Mammary epithelial cell (primary cell): Measurements from ENCODE around the gene CRYBG2.

Experiments used
- EZH2 ChIP-seq: IDR thresholded peaks from 2 replicates; pipeline ENCODE4 v1.6.1; 2012; ENCODE audit warnings: low read length, inconsistent platforms, borderline replicate concordance
- TF ChIP-seq, protein P1 (sequence below), 2 donors: IDR thresholded peaks in 1 of 2; conservative IDR thresholded peaks in 1 of 2; 2 replicates each; pipeline ENCODE4 v1.5.1; 2011 to 2012; ENCODE audit warnings: inconsistent platforms in 2 of 2, low read length in 2 of 2, mild to moderate bottlenecking in 2 of 2, control low read depth in 1 of 2, low read depth in 1 of 2; ENCODE audit not compliant: insufficient read depth in 1 of 2; ENCODE audit errors: extremely low read depth in 1 of 2

DNA sequence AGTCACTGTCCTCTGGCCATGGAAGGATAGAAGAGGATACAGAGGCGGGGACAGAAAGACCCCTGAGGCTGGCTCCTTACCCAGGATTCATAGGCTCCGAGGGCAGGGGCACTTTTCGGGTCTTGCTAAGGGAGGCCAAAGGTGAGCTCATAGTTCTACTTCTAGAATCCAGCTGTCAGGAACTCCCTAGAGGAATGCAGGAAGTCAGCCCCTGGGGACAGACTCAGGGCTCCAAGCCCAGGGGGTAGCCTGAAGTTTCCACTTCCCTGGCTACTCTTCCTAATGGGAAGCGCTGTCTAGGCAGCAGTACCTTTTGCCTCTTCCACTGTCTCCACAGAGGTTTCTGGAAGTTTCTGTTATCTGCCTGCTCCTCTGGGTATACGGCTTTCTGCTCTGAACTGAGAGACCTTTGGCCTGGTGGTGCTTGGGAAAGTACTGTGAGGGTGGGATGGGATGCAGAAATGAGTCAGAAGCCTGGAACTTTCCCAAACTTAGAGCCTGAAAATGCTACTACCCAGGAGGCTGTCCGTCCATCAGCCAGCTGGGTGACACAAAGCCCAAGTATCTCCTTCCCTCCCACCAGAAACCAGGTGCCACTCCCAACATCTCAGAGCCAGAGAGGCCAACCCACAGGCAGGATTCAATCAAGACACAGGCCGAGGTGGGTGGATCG is 51.1 kb downstream of the CRYBG2 start:
- TF ChIP-seq, protein P1, sequence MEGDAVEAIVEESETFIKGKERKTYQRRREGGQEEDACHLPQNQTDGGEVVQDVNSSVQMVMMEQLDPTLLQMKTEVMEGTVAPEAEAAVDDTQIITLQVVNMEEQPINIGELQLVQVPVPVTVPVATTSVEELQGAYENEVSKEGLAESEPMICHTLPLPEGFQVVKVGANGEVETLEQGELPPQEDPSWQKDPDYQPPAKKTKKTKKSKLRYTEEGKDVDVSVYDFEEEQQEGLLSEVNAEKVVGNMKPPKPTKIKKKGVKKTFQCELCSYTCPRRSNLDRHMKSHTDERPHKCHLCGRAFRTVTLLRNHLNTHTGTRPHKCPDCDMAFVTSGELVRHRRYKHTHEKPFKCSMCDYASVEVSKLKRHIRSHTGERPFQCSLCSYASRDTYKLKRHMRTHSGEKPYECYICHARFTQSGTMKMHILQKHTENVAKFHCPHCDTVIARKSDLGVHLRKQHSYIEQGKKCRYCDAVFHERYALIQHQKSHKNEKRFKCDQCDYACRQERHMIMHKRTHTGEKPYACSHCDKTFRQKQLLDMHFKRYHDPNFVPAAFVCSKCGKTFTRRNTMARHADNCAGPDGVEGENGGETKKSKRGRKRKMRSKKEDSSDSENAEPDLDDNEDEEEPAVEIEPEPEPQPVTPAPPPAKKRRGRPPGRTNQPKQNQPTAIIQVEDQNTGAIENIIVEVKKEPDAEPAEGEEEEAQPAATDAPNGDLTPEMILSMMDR (conservative IDR thresholded peaks at IDR 0.05 in 1 of 2, IDR thresholded peaks at IDR 0.05 in 1 of 2; ENCODE audit: extremely low read depth in 1 of 2, insufficient read depth in 1 of 2, low read depth in 1 of 2, low read length in 2 of 2): no peak
- TF ChIP-seq EZH2: no peak
